Activated naive CD4-positive, alpha-beta T cell treated with Interleukin-2 at 50 U/mL for 16 hours (primary cell): ENCODE results near the gene NCOR1.
"Not testable (repeated sequence)": the region's sequence is repeated elsewhere in the genome, so short reads cannot be mapped to it uniquely, and the experiment has no call there.

Experiments
- DNase-seq: peaks from one replicate; pipeline ENCODE4 v3.0.0-alpha.2; 2020

Gene NCOR1

DNA sequence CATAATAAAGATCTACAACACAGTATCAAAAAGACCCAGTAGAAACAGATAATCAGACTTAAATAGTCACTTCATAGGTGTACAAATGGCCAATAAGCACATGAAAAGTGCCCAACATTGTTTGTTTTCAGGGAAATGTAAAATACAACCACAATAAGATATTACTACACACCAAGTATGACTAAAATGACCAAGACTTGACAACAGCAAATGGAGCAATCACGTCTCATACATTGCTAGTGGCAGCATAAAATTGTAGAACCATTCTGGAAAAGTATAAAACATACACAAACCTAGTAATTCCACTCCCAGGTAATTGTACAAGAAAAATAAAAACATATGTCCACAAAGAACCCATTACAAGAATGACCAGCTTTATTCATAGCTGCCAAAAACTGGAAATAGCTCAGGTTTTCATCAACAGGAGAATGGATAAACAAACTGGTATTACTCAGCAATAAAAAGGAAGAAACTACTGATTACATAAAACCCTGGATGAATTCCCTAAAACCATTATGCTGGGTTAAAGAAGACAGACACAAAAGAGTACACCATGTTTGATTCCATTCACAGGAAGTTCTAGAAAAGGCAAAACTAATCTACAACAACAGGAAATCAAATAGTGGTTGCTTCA lies 130.2 kb downstream of the NCOR1 start:
- no peak for DNase-seq

DNA sequence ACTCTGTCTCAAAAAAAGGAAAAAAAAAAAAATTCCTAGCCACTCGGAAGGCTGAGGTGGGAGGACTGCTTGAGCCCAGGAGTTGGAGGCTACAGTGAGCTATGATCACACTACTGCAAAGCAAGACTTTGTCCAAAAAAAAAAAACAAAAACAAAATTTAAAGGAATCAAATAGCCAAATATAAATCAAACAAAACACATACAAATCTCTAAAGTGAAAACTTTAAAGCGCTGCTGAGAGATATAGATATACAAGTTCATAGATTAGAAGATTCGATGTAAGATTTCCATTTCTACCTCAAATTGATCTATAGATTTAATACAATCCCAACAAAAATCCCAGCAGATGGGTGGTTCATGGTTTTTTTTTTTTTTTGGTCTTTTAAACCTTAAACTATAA lies 132.1 kb downstream of the NCOR1 start:
- DNase-seq: no peak

DNA sequence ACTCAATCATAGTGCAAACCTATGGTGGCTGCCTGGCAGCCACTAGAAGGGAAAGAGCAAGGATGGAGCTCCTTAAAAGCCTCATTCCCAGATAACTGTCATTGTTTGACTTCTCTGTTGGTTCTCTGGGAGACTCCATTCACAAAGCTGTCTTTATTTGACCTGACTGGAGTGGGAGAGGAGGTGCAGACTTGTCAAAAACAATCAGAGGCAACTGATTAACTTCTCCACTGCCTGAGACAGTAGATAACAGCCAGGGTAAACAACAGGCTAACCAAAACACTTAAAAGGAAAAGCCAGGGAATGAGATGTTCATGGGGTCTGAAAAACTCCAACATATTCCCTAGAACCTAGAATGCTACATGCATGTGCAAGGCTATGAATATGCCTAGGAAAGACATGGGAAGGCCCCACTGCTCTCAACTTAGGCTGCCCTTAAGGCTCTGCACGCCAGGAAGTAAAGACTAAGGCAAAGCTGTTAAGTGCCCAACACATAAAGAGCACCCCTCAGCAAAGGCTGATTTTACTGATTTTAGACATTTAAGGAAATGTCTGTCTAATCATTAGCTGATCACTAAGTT lies 133.7 kb downstream of the NCOR1 start:
- DNase-seq: no peak

DNA sequence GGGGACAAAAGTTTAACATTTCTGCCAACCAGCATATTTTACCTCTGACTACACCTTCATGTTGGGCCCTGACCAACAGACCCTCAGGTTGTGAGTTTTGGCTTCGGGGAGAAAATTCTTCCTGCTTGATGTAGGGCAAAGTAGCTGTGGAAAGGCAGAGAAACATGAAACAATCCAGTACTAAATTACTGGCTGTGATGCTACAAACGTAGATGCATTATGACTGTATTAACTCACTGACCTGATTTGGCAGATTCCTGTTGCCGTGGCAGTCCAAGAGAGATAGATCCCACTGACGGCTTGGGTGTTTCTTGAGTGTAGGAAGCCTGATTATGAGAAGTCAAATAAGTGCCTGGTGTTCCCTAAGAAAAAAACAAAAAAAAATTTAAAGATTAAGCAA lies 135.0 kb downstream of the NCOR1 start:
- DNase-seq: no peak

DNA sequence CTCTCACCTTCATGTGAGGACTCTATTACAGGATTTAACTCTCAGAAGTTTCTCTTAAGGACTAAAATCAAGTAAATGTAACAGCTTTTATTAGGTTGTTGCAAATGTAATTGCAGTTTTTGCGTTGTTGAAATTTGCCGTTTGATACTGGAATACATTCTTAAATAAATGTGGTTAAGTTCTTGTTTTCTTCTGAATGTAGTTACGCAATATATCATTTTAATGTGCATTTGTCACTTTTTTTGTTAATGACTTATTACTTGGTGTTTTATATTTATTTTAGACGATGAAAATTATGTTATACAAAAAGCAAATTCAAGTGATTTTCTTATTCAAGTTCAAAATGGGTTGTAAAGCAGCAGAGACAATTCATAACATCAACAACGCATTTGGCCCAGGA lies 139.4 kb downstream of the NCOR1 start:
- DNase-seq: no peak

DNA sequence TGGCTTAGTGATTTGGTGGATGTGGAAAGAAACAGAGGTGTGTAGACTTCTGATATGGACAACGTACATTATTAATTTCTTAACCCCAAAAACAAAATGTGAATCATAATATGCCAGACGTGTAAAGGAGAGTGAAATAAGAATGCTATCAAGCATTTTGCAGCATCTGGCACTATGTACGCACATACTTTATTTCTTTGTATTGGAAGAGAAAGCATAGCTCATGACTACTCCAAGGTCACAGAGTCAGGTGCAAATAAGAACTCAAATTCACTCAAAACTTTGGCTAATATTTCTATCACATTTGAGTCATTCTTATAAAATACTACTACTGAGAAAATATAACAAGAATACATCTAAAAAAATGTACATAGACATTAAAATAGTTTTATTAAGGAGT lies 140.9 kb downstream of the NCOR1 start:
- no peak for DNase-seq

DNA sequence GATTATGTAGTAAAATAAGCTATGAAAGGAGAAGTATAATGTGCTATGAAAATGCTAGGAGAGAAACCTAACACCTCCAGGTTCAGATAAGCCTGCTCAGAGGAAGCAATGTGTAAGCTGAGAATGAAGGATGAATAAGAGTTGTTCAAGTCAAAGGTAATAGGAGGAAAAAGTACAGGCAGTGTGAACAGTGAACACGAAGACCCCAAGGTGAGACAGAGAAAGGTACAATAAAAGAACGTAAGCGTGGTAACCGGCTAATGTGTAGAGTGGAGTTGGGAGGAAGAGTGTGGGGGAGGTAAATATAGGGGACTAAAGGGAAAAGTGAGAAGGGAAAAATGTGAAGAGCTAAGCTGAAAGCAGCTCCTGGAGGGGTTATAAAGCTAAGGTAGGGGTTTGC lies 141.5 kb downstream of the NCOR1 start:
- no peak for DNase-seq

DNA sequence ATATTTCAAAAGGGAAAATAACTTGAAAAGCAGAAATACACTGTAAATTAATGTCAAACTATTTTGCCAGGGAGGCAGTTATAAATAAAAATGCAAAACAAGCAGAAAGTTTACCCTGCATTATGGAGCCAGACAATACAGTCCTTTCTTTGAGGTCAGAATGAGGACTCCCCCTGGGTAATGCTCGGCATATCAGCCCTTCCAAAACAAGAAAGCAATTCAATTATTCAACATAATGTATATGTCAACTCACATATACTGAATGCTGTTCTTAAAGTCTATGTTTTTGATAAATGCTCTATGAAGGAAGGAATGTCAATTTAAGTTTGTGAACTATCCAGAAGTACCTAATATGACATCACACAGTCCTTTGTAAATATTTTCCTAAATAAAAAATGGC lies 143.3 kb downstream of the NCOR1 start:
- no peak for DNase-seq

DNA sequence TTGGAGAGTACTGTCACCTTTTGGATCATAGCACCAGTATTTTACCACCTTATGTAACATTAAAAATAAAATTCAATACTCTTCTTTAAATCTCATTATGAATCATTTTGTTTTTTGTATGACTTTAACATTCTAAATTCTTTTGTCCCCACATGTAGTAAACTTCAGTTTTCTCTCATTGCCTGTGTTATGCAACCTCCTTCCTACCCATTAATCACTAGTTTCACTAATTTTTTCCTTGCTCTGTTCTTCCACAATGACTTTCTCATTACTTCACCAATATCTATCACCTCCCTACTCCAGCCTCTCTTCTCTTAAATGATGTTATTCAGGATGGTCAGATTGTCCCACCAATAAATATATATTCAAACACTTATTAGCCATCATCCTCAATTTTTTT lies 147.0 kb downstream of the NCOR1 start:
- DNase-seq: no peak

DNA sequence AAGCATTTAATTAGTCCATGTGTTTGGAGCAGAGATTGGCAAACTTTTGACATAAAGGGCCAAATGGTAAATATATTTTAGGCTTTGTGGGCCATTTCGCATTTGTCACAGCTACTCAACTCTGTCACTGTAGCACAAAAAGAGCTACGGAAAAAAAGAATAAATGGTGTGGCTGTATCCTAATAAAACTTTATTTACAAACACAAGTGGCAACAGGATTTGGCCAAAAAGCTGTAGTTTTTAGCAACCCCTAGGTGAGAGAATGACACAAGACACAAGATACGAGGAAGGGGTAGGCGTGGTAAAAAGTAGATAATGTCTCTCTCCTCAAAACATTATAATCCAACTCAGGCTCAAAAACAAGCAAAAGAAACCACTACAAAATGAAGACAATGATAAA lies 149.2 kb downstream of the NCOR1 start:
- no peak for DNase-seq

DNA sequence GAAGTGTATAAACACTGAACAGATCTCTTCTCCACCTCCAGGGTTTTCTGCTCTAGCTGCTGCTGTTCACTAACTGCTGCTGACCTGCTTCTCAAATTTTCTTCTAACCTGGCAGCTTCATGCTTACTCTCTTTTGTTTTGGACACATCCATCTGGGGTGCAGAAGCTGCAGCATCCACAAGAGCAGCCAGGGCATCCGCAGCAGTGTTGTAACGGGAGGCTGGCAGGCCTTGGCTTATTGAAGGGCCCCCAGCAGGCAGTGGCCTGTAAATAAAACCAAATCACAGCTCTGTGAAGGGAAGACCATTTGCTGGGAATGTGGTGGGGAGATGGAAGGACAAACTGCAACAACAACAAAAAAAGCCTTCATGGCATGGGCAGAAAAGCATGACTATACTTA lies 153.7 kb downstream of the NCOR1 start:
- no peak for DNase-seq

DNA sequence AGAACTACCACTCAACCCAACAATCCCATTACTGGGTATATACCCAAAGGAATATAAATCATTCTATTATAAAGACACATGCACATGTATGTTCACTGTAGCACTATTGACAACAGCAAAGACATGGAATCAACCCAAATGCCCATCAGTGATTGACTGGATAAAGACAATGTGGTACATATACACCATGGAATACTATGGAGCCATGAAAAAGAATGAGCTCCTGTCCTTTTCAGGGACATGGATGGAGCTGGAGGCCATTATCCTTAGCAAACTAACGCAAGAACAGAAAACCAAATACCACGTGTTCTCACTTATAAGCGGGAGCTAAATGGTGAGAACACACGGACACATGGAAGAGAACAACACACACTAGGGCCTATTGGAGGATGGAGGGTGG lies 160.2 kb downstream of the NCOR1 start:
- not testable (repeated sequence) for DNase-seq

DNA sequence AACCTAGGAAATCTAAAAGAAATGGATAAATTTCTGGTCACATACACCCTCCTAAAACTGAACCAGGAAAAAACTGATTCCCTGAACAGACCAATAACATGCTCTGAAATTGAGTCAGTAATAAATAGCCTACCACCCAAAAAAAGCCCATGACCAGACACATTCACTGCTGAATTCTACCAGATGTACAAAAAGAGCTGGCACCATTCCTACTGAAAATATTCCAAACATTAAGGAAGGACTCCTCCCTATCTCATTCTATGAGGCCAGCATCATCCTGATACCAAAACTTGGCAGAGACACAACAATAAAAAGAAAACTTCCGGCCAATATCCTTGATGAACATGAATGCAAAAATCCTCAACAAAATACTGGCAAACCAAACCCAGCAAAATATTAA lies 162.8 kb downstream of the NCOR1 start:
- no peak for DNase-seq

DNA sequence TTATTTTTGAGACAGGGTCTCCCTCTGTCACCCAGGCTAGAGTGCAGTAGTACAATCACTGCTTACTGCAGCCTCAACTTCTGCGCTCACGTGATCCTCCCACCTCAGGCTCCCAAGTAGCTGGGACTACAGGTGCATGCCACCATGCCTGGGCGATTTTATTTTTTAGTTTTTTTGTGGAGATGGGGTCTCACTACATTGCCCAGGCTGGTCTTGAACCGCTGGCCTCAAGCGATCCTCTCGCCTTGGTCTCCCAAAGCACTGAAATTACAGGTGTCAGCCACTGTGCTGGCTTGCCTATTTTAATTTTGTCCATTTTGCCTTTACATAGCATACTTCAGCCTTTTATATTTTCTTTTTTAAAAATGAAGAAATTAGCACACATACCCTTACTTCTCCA lies 164.5 kb downstream of the NCOR1 start:
- DNase-seq: no peak

DNA sequence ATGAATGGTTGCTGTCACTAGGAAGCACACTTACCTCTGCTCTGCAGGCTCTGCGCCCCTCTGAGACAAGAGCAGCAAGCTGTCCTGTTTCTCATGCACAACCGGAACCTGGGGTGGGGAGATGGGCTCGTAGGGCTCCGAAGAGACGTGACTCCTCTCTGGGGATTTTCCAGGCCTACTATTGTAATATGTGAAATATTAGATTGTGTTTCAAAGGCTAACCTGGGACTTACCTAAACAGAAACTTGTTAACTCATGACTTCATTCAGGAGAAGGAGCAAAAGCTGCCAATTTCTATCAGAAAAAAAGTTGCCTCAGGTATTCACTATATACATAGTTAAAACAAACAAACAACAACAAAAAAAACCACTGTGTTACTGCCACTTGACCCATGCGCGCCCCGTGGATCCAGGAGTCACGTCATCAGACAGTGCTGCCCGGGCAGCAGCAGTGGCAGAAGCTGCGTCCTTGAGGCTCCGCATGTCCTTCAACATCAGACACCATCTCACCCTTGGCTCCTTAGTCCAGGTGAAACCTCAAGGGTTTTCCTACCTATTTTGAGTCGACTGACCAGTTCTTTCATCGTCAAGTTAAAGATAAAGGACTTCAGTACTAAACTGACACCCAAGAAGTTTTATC lies 166.4 kb downstream of the NCOR1 start:
- DNase-seq: no peak

DNA sequence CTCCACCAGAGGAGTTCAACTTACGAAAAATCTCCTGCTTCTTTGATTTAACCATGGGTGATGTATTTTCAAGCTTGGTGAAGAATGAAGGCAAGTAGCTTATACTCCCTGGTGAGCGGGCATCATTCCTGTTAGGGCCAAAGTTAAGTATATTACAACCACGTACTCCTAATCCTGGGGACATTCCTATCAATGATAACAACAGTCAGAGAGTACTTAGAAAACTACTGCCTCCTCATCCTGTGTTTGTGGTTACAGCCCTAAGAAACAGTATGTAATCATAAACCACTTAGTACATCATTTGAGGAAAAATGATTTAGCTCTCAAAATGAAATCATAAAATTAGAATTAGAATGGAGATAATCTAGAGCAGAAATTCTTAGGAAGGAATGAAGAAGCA lies 168.4 kb downstream of the NCOR1 start:
- no peak for DNase-seq

DNA sequence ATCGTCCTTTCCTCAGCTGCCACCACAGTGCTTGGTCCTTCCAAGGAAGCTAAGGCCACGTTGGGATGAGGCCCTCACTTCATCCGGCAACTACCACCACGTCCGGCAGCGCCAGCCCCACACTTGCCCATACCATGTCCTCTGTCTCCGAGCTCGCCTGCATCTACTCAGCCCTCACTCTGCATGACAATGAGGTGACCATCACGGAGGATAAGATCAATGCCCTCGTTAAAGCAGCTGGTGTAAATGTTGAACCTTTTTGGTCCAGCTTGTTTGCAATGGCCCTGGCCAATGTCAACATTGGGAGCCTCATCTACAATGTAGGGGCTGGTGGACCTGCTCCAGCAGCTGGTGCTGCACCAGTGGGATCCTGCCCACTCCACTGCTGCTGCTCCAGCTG lies 170.8 kb downstream of the NCOR1 start:
- DNase-seq: no peak

DNA sequence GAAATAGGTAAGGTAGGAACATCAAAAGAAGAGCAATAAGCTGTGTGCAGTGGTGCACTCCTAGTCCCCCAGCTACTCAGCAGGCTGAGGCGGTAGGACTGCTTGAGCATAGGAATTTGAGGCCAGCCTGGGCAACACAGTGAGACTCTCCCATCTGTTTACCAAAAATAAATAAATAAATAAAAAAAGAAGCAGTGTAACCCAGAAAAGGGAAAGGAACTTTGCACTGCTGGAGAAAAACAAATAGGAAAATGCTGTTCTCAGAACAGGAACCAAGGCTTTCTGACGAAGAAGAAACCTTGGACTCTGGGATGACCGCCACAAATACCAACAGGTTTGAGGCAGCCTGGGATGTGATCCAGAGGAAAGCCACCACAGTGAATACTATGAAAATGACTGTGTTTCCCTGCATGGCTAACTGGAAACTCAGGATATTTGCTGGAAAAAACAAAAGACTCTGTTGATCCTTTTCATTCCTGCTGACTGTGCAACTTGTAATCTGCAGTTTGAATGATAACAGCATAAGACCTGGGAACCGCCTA lies 174.6 kb downstream of the NCOR1 start:
- no peak for DNase-seq

DNA sequence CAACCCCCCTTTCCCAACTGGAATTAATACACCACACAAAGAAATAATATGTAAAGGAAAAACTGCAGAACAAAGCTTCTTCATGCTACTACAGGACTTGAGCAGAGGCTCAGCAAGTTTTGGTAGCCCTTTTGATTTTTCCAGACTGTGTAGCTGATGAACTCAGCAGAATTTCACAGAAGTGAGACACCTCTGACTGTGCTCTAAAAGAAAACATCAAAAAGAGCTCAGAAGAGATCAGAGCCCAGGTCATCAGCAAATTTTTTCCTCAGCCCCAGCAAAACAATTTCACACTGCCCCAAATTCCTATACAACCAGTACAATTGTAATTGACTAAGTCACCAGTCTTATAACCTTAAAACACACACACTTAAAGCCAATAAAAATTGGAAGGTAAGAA lies 177.7 kb downstream of the NCOR1 start:
- no peak for DNase-seq

DNA sequence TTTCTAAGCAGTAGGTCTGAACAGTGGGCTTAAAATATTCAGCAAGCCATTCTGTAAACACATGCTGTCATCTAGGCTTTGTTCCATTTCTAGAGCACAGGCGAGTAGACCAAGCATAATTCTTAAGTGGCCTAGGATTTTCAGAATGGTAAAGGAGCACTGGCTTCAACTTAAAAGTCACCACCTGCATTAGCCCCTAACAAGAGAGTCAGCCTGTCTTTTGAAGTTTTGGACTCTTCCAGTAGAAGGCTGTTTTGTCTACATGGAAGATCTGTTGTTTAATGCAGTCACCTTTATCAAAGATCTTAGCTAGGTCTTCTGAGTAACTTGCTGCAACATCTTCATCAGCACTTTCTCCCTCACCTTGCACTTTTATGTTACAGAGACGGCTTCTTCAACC lies 179.1 kb downstream of the NCOR1 start:
- DNase-seq: no peak

DNA sequence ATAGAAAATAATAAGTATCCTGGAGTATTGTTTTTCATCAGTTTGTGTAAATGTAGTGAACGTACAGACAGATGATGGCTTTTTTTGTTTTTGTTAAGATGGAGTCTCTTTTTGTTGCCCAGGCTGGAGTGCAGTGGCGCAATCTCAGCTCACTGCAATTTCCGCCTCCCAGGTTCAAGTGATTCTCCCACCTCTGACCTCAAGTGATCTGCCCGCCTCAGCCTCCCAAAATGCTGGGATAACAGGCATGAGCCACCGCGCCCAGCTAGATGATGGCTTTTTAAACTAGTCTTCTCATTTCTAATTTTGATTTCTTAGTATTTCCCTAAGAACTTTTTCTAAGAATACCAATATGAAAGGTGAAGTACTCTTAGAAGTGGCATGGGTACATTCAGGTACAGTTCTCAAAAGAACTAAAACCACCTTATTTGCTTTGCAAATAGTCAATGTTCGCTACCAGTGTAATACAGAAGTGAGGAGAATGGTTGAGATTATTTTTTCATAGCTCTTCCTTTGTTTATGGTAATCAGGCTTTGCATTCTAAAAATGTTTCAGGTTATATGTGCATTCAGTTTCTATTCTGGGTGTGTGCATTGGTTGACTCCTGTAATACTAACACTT lies 181.5 kb downstream of the NCOR1 start:
- no peak for DNase-seq

DNA sequence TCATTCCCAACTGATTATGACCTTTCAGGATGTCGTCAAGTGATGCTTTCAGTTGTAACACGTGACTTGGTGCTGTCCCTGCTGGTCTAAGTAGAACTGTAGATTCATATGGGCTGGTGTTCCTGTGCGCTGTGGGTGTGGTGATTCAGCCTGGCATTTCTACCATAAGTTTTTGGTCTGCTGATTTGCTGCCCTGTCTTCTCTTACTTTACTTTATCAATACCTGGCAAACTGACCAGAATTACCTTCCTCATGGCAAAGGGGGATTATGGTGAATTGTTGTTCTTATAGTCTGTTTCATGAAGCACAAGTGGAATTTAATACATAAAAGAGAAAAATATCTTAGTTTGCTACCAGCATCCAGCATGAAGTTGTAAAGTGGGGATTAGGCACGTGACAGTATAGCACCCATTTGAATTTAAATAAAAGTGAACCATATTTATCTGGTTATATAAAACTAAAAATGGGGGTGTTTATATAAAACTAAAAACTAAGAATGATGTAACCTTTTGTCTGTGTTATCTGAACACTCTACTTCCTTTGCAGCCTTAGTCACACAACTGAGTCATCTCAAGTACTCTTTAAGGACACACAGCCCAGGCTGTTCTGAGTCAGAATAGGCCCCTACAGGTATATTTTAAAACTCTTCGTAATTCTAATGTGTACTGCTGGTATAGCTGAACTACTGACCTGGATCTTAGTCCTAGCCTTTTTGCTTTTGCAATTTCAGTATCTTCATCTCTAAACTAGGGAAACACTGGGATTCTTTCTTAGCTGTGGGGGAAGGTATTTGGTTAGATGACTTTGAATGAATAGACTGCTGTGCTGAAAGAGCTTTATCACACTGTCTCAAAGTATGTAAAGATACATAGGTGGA lies 187.4 kb downstream of the NCOR1 start:
- peak; percentile 67 for DNase-seq

DNA sequence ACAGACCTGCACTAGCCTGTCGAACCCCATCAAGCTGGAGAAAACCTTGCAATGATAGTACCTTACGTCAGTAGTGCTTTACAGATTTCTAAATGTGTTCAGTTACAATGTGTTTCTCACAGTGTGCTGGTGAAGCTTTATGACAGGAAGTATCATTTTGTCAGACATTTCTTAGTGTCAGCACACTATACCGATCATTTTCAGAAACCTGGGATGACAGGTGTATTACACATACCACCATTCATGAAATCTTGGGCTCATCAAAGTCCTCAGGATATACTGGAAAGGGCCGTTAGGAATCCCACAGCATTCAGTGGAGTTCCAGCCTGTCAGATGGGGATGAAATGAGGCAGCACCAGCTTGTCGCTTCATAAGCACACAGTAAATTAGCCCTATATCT lies 188.4 kb downstream of the NCOR1 start:
- DNase-seq: no peak
